HG02840 (cell line): ENCODE results near the gene AEBP2.
"Not testable (repeated sequence)": the region's sequence is repeated elsewhere in the genome, so short reads cannot be mapped to it uniquely, and the experiment has no call there.

Source experiments
- ATAC-seq: cut with Tn5 transposase; IDR thresholded peaks from one replicate; pipeline ENCODE4 v1.9.1; 2021; ENCODE audit warnings: mild to moderate bottlenecking, moderate library complexity, moderate number of reproducible peaks; ENCODE audit not compliant: unreplicated experiment, low FRiP score

AEBP2 gene

GRCh38 chr12:19439059-19440018 is at the start of gene AEBP2:
AEBP2 (plus strand) TSS chr12:19439492; CDS start chr12:19439700, 208 bp downstream.
- ATAC-seq, result peak; percentile 87

GRCh38 chr12:19390051-19390598 is 49.2 kb upstream of the AEBP2 start:
- no peak for ATAC-seq

GRCh38 chr12:19392644-19393043 is 46.6 kb upstream of the AEBP2 start:
- not testable (repeated sequence) for ATAC-seq

- no peak for ATAC-seq
Observed at GRCh38 chr12:19394385-19394784, 44.9 kb upstream of the AEBP2 start.

GRCh38 chr12:19397534-19397933 is 41.8 kb upstream of the AEBP2 start:
- ATAC-seq, result no peak

- no peak for ATAC-seq
Observed at GRCh38 chr12:19398376-19399363, 40.6 kb upstream of the AEBP2 start.

- not testable (repeated sequence) for ATAC-seq
Observed at GRCh38 chr12:19400649-19401285, 38.5 kb upstream of the AEBP2 start.

GRCh38 chr12:19402211-19402610 is 37.1 kb upstream of the AEBP2 start:
- no peak for ATAC-seq

- ATAC-seq, result no peak
Observed at GRCh38 chr12:19402743-19403431, 36.4 kb upstream of the AEBP2 start.

GRCh38 chr12:19404242-19404880 is 34.9 kb upstream of the AEBP2 start:
- no peak for ATAC-seq

- no peak for ATAC-seq
Observed at GRCh38 chr12:19409376-19409775, 29.9 kb upstream of the AEBP2 start.

- no peak for ATAC-seq
Observed at GRCh38 chr12:19410211-19410610, 29.1 kb upstream of the AEBP2 start.

- no peak for ATAC-seq
Observed at GRCh38 chr12:19410629-19411185, 28.6 kb upstream of the AEBP2 start.

- ATAC-seq, result no peak
Observed at GRCh38 chr12:19411234-19412204, 27.8 kb upstream of the AEBP2 start.

- no peak for ATAC-seq
Observed at GRCh38 chr12:19412844-19413243, 26.4 kb upstream of the AEBP2 start.

- not testable (repeated sequence) for ATAC-seq
Observed at GRCh38 chr12:19413582-19413981, 25.7 kb upstream of the AEBP2 start.

- ATAC-seq, result no peak
Observed at GRCh38 chr12:19415563-19415962, 23.7 kb upstream of the AEBP2 start.

- no peak for ATAC-seq
Observed at GRCh38 chr12:19419086-19419485, 20.2 kb upstream of the AEBP2 start.
